Retina (tissue), 1 donor: ENCODE results near the gene GALNS.
A peak's percentile ranks its signal among the peaks of the same experiment; 100 is the strongest.

Experiments
- DNase-seq: peaks from one replicate; pipeline ENCODE4 v3.0.0-alpha.2; 2016

GALNS gene

GRCh38 chr16:88814144-88814502 is 42.6 kb downstream of the GALNS start:
- no peak for DNase-seq

DNA sequence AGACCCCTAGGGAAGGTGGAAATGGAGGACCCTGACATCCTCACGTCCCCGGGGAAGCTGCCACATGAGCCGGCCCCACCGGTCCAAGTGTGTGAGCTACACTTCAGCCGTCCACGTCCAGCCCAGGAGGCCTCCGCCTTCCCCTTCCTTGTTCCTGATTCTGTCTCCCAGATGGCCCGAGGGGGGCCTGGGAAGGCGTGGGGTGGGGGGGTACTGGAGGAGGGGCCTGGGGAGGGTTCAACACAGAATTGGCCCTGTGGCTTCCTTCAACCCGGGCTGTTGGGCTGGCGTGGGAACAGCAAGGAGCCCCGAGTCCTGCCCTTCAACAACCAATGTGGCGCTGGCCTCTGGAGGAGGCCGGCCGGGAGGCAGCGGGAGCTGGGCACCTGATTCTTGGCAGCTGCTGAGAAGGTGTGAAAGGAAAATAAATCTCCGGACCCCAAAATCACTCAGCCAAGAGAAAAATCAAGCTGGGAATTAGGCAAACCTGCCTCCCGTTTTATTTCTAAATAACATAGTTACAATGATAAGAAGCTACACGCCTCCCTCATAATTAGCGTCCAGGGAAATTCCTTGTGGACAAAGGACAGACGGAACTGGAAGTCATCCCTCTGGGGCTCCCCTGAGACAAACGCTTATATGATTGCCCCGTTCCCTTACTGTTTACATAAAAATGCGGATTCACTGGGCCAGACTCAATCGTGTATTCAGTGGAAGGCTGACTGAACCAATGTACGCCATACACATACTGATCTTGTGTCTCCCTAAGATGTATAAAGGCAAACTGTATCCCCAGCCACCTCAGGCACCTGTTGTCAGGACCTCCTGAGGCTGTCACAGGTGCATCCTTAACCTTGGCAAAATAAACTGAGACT is 43.2 kb downstream of the GALNS start:
- DNase-seq, result no peak

GRCh38 chr16:88812513-88813268 is 44.1 kb downstream of the GALNS start:
- no peak for DNase-seq

GRCh38 chr16:88811769-88812512 is 44.8 kb downstream of the GALNS start, which contains the start of gene APRT:
Gene APRT, minus strand, starts transcription at chr16:88811928. Its CDS starts 29 bp downstream, at chr16:88811899.
- DNase-seq, result peak; percentile 94

DNA sequence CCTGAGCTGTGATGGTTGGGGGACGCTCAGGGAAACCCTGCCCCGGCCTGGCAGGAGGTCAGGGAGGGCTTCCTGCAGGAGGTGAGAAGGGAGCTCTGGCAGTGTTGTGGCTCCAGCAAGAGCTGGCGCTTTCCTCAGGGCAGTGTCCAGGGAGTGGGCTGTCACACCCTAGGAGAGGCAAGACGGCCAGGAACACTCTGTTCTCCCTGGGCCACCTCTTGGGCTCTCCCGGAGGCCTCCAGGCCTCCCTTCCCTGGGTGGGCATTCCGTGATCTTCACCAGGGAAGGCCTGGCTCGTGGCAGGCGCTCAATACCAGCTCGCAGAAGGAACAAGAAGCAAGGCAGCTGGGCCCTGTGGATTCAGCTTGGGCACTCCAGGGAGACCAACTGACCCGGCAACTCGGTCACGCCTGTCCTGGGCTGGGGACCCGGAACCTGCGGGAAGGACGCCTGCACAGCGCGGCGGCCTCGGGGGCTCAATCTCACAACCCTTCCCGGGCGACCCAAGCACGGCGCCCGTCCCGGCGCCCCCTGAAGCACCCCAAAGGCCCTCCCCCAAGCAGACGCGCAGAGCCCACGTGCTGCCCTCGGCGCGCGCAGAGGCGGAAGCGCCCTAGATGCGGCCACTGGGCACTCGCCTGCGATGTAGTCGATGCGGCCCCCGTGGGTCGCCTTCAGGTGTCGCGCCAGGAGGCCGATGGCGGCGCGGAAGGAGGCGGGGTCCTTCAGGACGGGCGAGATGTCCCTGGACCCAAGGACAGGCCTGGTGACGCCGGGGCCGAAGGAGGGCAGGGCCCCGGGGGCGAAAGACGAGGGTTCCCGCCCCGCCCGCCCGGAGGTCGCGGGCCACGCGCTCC is 45.6 kb downstream of the GALNS start:
- peak; percentile 94 for DNase-seq

DNA sequence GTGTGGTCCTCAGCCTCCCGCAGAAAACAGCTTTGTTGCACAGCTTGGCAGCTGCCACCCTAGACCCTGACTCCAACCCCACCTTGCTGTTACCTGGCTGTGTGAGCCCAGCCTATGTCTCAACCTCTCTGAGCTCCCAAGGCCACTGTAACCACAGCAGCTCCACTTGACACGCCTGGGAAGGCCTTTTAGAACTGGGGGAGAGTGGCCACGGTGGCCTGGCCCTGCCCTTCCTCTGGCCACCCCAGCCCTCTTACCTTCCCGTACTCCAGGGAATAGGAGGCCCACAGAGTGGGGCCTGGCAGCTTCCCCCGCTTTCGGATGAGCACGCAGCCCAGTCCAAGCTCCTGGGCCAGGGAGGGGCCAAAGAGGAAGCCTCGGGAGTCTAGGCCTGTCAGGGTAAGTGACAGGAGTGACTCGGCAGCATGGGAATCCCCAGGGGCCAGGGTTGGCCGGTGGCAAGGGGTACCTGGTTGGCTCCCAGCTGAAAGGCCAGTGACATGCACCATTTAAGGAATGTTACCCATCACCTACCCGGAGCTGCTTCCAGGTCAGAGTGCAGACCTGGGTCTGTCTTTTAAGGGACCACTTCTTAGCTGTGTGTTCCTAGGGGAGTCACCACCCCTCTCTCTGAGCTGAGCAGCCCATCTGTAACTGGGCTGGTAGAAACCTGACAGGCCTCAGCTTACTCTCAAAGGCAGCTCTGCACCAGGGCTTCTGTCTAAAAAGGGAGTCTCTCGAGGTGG is 46.4 kb downstream of the GALNS start:
- no peak for DNase-seq

GRCh38 chr16:88809676-88810165 is 47.0 kb downstream of the GALNS start:
- no peak for DNase-seq

GRCh38 chr16:88809068-88809675 is 47.6 kb downstream of the GALNS start:
- DNase-seq, result no peak

GRCh38 chr16:88807626-88808453 is 48.9 kb downstream of the GALNS start:
- DNase-seq, result no peak

DNA sequence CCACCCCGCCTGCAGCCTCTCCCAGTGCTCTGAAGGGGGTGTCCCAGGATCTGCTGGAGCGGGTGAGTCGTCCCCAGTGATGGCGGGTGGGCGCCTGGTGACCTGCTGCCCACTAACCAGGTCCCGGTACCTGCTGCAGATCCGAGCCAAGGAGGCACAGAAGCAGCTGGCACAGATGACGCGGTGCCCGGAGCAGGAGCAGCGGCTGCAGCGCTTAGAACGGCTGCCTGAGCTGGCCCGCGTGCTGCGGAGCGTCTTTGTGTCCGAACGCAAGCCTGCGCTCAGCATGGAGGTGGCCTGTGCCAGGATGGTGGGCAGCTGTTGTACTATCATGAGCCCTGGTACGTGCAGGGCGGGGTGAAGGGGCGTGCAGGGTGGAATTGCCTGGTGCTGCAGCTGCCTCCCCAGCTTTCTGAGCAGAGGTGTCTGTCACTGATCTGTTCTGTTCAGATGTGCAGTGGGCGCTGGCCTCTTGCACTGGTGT is 49.6 kb downstream of the GALNS start:
- no peak for DNase-seq

DNA sequence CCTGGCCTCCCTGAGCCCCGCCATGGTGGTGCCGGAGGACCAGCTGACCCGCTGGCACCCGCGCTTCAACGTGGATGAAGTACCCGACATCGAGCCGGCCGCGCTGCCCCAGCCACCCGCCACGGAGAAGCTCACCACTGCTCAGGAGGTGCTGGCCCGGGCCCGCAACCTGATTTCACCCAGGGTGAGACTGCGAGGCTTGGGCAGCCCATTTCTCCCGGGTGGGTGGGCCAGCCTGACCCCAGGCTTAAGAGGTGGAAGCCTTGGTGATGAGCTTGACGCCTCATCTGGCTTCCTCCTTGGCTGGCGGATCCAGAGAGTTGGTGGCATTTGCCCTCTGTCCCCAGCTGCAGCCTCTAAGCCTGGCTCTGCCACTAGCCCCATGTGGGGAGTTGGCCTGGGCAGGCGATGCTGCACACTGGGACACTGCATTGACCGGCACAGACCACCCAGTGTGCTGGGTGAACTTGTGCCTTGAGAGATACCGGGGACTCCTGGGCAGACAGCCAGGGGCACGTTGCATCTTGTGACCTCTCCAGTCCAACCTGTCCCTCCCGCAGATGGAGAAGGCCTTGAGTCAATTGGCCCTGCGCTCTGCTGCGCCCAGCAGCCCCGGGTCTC is 50.1 kb downstream of the GALNS start:
- no peak for DNase-seq

DNA sequence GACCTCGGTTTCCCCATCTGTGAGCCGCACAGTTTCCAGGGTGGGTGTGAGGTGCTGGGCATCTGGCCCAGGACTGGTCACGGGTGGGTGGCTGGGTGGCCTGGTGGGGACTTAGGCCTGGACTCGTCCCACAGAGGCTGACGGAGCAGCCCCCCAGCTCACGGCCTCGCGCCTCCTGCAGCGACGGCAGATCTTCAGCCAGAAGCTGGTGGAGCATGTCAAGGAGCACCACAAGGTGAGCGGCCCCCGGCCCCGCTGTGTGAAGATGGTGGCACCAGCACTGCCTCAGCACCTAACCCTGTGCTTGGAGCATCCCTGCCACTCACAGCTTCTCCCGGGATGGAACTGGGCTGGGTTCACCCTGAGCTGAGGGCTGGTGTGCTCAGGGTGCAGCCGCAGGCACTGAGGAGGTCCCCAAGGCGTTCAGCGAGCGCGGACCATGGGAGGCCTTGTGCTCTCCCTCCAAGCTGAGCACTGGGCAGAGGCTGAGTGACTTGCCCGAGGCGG is 50.8 kb downstream of the GALNS start:
- no peak for DNase-seq

DNA sequence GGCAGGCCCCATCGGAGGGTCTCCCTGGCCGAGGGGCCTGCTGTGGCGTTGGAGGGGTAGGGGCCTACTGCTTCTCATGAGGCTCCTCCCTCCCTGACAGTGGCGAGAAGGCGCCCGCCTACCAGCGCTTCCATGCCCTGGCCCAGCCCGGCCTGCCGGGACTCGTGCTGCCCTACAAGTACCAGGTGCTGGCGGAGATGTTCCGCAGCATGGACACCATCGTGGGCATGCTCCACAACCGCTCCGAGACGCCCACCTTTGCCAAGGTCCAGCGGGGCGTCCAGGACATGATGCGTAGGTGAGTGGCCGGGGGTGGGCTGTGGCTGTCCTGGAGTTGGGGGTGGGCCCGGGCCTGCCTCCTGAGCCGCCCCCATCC is 51.4 kb downstream of the GALNS start:
- DNase-seq, result no peak

DNA sequence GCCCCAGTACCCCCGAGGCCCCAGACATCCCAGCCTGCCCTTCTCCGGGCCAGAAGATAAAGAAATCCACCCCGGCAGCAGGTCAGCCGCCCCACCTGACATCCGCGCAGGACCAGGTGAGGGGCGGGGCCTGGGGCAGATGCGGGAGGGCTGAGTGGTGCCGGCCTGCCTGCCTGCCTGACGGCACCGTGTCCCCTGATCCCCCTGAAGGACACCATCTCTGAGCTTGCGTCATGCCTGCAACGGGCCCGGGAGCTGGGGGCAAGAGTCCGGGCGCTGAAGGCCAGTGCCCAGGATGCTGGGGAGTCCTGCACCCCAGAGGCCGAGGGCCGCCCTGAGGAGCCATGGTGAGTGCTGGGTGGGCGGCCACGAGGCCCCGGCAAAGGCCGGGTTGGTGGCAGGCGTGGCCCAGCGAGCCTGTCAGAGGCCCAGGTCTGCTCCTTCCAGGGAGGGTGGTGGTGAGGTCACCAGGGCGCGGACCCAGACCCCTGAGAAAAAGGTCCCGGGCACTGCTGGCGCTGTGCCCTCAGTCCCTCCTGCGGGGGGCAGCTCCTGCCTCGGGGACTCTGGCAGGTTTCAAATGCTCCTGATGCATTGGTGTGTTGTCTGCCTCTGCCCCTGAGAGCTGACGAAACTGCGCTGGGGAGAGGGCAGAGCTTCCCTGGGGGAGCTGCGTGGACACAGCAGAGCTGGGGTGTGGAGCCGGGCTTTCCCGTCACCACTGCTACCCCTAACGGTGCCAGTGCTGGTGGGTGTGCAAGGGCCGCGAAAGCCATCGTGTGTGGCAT is 52.0 kb downstream of the GALNS start:
- DNase-seq, result no peak

DNA sequence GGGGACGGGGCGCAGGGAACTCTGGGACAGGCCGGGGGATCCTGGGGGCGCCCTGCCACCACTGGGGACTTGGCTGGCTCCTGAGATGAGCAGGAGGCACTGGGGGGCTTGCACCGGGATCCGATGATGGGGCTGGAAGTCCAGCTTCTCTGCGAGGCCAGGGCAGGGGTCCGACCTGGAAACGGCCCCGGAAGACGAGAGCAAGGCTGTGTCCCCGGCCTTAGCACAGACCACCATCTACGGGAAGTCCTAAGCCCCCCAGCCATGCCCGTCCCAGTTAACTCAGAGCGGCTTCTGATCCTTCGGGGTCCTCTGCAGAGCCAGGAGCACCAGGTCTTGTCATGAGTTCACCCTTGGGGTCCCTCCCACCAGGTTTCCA is 52.6 kb downstream of the GALNS start:
- no peak for DNase-seq

GRCh38 chr16:88803264-88803987 is 53.3 kb downstream of the GALNS start, which contains the start of gene CDT1:
Gene CDT1, plus strand, starts transcription at chr16:88803789. Its CDS starts 43 bp downstream, at chr16:88803832.
- peak; percentile 90 for DNase-seq

GRCh38 chr16:88800277-88800592 is 56.5 kb downstream of the GALNS start:
- no peak for DNase-seq
